H1 (cell line): Measurements from ENCODE around the gene KCNMA1. TPM values are rescaled to one million over a fixed set of nuclear protein-coding genes. Genes with fewer than 3 reads are reported as not detected.

Experiments used
- BCL11A ChIP-seq, 2 experiments: IDR thresholded peaks; one replicate each; pipeline ENCODE4 v1.6.1; 2011; ENCODE audit warnings: low read depth in 2 of 2, low read length in 2 of 2, mild to moderate bottlenecking in 2 of 2
- CTBP2 ChIP-seq: IDR thresholded peaks from 2 replicates; pipeline ENCODE4 v1.7.0; 2011; ENCODE audit warnings: borderline replicate concordance, mild to moderate bottlenecking, moderate library complexity, mixed read lengths, low read length; ENCODE audit not compliant: insufficient read depth, insufficient read length
- E2F6 ChIP-seq: IDR thresholded peaks from 2 replicates; pipeline ENCODE4 v1.6.1; 2012; ENCODE audit warnings: inconsistent platforms
- POLR2AphosphoS5 ChIP-seq: IDR thresholded peaks from 2 replicates; pipeline ENCODE4 v1.6.1; 2011; ENCODE audit warnings: low read depth, low read length
- TAF1 ChIP-seq: IDR thresholded peaks from 2 replicates; pipeline ENCODE4 v1.6.1; 2011; ENCODE audit warnings: mild to moderate bottlenecking, low read depth, low read length
- TCF12 ChIP-seq: IDR thresholded peaks from 2 replicates; pipeline ENCODE4 v1.6.1; 2011; ENCODE audit warnings: low read depth, mild to moderate bottlenecking, low read length
- polyA plus RNA-seq, 7 experiments: library from polyadenylated mRNA; depleted of rRNA in 3 of 7; stranded (reverse) in 5 of 7; unstranded in 2 of 7; fragments of >200 nt in 5 of 7; fragments of 200-250 nt in 2 of 7; gene quantifications; 1 replicate in 5 of 7; 2 replicates in 1 of 7; 4 replicates in 1 of 7; pipeline versions ENCODE4 v1.2.1 to v1.2.3, GENCODE V29; 2011 to 2013; ENCODE audit warnings: missing spikeins in 2 of 7, mixed read lengths in 2 of 7
- total RNA-seq: library from RNA; stranded (reverse); fragmentation: NEBNext Ultra II Directional; extraction: Animal tissue kit (Norgen Biotek cat#: 25700); gene quantifications from 2 replicates; pipeline ENCODE4 v1.2.1, GENCODE V29; 2021

KCNMA1 gene
- total and polyA plus RNA-seq, 2 of the 8 experiments (the other 6 are each of a cell fraction or from before 2014, with no cell fraction given): 10.2 to 11.1 TPM

GRCh38 chr10:77403761-77404160 is 233.8 kb downstream of the KCNMA1 start (continued):
- TF ChIP-seq TAF1 (no peak), CTBP2 (no peak), TCF12 (no peak), BCL11A (IDR thresholded peaks at IDR 0.05; ENCODE audit: low read depth in 2 of 2, low read length in 2 of 2) (no peak), POLR2AphosphoS5 (no peak), E2F6 (no peak)
